Smooth muscle cell (in vitro differentiated cells): ENCODE data around the gene LYPD1. TPM values are rescaled to one million over a fixed set of nuclear protein-coding genes. Genes with fewer than 3 reads are reported as not detected.

Experiments
- DNase-seq: peaks from one replicate; lab custom pipeline; 2025; ENCODE audit not compliant: unreplicated experiment; lab: John Stamatoyannopoulos, UW
- H2AFZ ChIP-seq: fragments of 200-600 bp; sonication (generic); 2 replicates; pipeline ENCODE4 v1.6.0; 2016; ENCODE audit warnings: antibody characterized with exemption, low read depth, mild to moderate bottlenecking
- H3F3A ChIP-seq: fragments of 200-600 bp; sonication (generic); 2 replicates; pipeline ENCODE4 v1.6.0; 2017; ENCODE audit warnings: antibody characterized with exemption, low read depth
- H3K27ac ChIP-seq: fragments of 200-600 bp; sonication (generic); 2 replicates; pipeline ENCODE4 v1.5.1; 2016; ENCODE audit warnings: low read depth, mild to moderate bottlenecking
- H3K27me3 ChIP-seq: fragments of 200-600 bp; sonication (generic); 2 replicates; pipeline ENCODE4 v1.6.1; 2016; ENCODE audit warnings: low read depth, mild to moderate bottlenecking
- H3K36me3 ChIP-seq: fragments of 200-600 bp; sonication (generic); 2 replicates; pipeline ENCODE4 v1.5.1; 2016; ENCODE audit warnings: low read depth
- H3K4me1 ChIP-seq: fragments of 200-600 bp; sonication (generic); 2 replicates; pipeline ENCODE4 v1.5.1; 2016; ENCODE audit warnings: low read depth
- H3K4me2 ChIP-seq: fragments of 200-600 bp; sonication (generic); 2 replicates; pipeline ENCODE4 v1.6.0; 2016; ENCODE audit warnings: mild to moderate bottlenecking
- H3K4me3 ChIP-seq: fragments of 200-600 bp; sonication (generic); 2 replicates; pipeline ENCODE4 v1.5.1; 2016; ENCODE audit warnings: mild to moderate bottlenecking
- H3K79me2 ChIP-seq: fragments of 200-600 bp; sonication (generic); 2 replicates; pipeline ENCODE4 v1.6.0; 2016; ENCODE audit warnings: low read depth, mild to moderate bottlenecking
- H3K9ac ChIP-seq: fragments of 200-600 bp; sonication (generic); 2 replicates; pipeline ENCODE4 v1.6.0; 2016; ENCODE audit warnings: low read depth
- H3K9me3 ChIP-seq: fragments of 200-600 bp; sonication (generic); replicated peaks from 2 replicates; pipeline ENCODE4 v1.5.1; 2016; ENCODE audit warnings: low read depth
- H4K20me1 ChIP-seq: fragments of 200-600 bp; sonication (generic); 2 replicates; pipeline ENCODE4 v1.6.0; 2016; ENCODE audit warnings: low read depth
- CTCF ChIP-seq: fragments of 200-600 bp; sonication (generic); IDR thresholded peaks from 2 replicates; pipeline ENCODE4 v1.5.1; 2017; ENCODE audit warnings: borderline replicate concordance, mild to moderate bottlenecking, antibody characterized with exemption; ENCODE audit not compliant: insufficient read depth, poor library complexity, severe bottlenecking
- WGBS: methylation state at CpG from one replicate; pipeline ENCODE4 v1.1.7; 2016; ENCODE audit warnings: low lambda C conversion rate; 5-methylcytosine and 5-hydroxymethylcytosine counted together
- polyA plus RNA-seq: library from polyadenylated mRNA; unstranded; fragments of >200 nt; fragmentation: Nextera tagmentation; extraction: Ambion mirVana; gene quantifications from 2 replicates; pipeline ENCODE4 v1.2.1, GENCODE V29; 2016
- total RNA-seq: library from RNA; depleted of rRNA; stranded (reverse); fragments of >200 nt; gene quantifications from 2 replicates; pipeline ENCODE4 v1.2.3, GENCODE V29; 2014

LYPD1 gene
- total and polyA plus RNA-seq, 2 experiments from 2014 or later: 2.5 to 5.3 TPM

DNA sequence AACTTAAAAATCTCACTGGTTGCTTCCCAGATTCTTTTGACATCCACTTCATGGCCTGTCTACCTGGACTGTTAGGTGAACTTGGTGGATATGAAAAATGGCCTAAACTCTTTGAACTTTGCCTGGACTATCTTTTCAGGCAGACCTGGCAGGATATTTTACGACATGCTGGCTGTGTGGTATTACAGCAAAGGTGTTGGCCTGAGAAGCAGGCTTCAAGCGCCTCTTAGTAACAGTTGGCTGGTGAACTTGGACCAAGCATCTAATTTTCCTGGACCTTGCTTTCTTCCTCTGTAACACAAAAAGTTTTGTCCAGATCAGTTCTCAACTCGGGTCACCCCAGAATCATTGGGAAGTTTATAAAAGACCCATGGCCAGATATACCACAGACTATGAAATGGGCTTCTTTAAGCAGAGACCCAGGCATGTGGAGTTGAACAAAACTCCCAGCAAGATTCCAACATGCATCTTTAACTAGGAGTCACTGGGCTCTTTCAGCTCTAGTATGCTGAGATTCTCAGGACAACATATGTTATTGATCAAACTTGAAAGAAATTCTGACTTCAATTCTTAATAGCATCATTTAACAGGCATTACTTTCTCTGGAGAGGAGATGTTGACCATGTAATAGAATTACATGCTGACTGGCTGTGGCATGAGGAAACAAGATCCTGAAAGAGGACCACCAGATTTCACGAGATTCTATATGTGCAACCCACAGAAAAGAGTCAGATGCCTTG is 4.4 kb downstream of the LYPD1 start:
- Histone ChIP-seq H3K27ac (no peak overlapping the region), H3K79me2 (no peaks in the 10 kb centered on the region), H3K9me3 (no peaks in the 10 kb centered on the region), H3K4me2 (no peak overlapping the region), H4K20me1 (no peaks in the 10 kb centered on the region), H2AFZ (no peak overlapping the region), H3K4me1 (peaks cover 13% of the 10 kb centered on the region), H3K36me3 (no peaks in the 10 kb centered on the region), H3K9ac (no peak overlapping the region), H3K27me3 (peaks cover 42% of the 10 kb centered on the region), H3K4me3 (no peak overlapping the region), H3F3A (no peaks in the 10 kb centered on the region)
- no peak for DNase-seq
- WGBS: 95% methylated on average over 4 of the region's 4 CpGs
- TF ChIP-seq CTCF: no peak

GRCh38 chr2:132664096-132664495 is 5.9 kb downstream of the LYPD1 start:
- no peaks in the 10 kb centered on the region for H3F3A ChIP-seq
- H2AFZ ChIP-seq: no peak overlapping the region
- no peak overlapping the region for H3K9ac ChIP-seq
- TF ChIP-seq CTCF: no peak
- WGBS: 52% methylated on average over 2 of the region's 2 CpGs
- no peaks in the 10 kb centered on the region for H4K20me1 ChIP-seq
- H3K27me3 ChIP-seq: peaks cover 27% of the 10 kb centered on the region
- no peak overlapping the region for H3K4me2 ChIP-seq
- no peak overlapping the region for H3K27ac ChIP-seq
- H3K79me2 ChIP-seq: no peaks in the 10 kb centered on the region
- no peak for DNase-seq
- no peak overlapping the region for H3K4me3 ChIP-seq
- H3K4me1 ChIP-seq: peaks cover 12% of the 10 kb centered on the region
- H3K36me3 ChIP-seq: no peaks in the 10 kb centered on the region
- no peaks in the 10 kb centered on the region for H3K9me3 ChIP-seq

DNA sequence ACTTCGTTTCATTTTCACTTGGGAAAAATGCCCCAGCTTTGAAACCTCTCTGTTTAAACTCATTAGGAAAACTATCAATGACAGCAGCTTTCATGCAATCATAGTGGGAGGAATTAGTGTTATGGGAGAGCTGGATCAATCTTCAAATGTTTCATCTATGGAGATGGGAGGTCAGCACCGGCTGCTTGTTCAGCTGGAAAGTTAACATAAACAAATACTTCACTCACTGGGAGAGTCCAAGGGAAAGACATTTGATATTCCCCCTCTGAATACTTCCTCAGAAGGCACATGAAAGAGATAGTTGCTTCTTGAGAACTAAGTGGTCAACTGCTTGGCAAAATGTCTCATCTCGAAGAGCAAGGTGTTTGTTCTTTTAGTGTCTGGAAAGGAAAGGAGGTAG is 7.3 kb downstream of the LYPD1 start:
- Histone ChIP-seq H3K9ac (no peak overlapping the region), H3K4me2 (no peak overlapping the region), H3K36me3 (no peaks in the 10 kb centered on the region), H3F3A (no peaks in the 10 kb centered on the region), H3K4me3 (no peak overlapping the region), H3K27ac (no peak overlapping the region), H3K27me3 (peaks cover 14% of the 10 kb centered on the region), H3K79me2 (no peaks in the 10 kb centered on the region), H2AFZ (no peak overlapping the region), H3K4me1 (peaks cover under 1% of the 10 kb centered on the region), H3K9me3 (no peaks in the 10 kb centered on the region), H4K20me1 (no peaks in the 10 kb centered on the region)
- WGBS: 70% methylated on average over 3 of the region's 3 CpGs
- DNase-seq: no peak
- no peak for TF ChIP-seq CTCF

DNA sequence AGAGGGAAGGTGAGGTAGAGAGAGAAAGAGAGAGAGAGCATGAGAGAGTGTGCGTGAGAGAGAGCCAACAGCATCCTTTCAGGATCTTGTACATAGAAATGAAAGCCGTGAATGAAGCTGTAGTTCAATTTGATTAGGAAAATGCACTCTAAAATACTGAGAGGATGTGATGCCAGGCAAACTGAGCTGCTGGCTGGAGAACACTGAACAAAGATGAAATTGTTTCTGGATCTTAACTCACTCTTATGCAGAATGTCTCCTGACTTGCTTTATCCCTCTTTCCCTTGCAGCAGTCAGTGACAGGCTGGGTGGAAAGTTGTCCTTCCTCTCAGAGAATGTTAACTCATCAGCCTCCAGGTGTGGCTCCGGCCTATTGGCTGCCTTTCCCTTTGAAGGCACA is 10.7 kb downstream of the LYPD1 start:
- Histone ChIP-seq H3K27ac (no peak overlapping the region), H3K36me3 (no peaks in the 10 kb centered on the region), H3K9me3 (no peaks in the 10 kb centered on the region), H2AFZ (no peak overlapping the region), H3K4me3 (no peak overlapping the region), H3K79me2 (no peaks in the 10 kb centered on the region), H3F3A (no peaks in the 10 kb centered on the region), H3K4me2 (no peak overlapping the region), H3K9ac (no peak overlapping the region), H3K27me3 (no peaks in the 10 kb centered on the region), H4K20me1 (no peaks in the 10 kb centered on the region), H3K4me1 (no peaks in the 10 kb centered on the region)
- DNase-seq: no peak
- no peak for TF ChIP-seq CTCF
- WGBS: 95% methylated on average over 3 of the region's 3 CpGs
